ENCODE results near the gene ZNF865.

Gene ZNF865

GRCh38 chr19:55663846-55664536 lies 58.5 kb downstream of the ZNF865 start:
- DNase-seq = no peak

- DNase-seq = no peak
These were observed 61.0 kb downstream of the ZNF865 start for GRCh38 chr19:55666343-55667005.
